Right ventricle myocardium inferior (tissue), 1 donor: ENCODE data around the gene IL34. TPM values are rescaled to one million over a fixed set of nuclear protein-coding genes. Genes with fewer than 3 reads are reported as not detected.
"Not testable (repeated sequence)": the region's sequence is repeated elsewhere in the genome, so short reads cannot be mapped to it uniquely, and the experiment has no call there.

Source experiments
- ATAC-seq: fragments of 200-7000 bp; cut with Tn5 transposase; one replicate; pipeline ENCODE4 v1.9.1; 2020; ENCODE audit warnings: mild to moderate bottlenecking, moderate library complexity
- DNase-seq: peaks from one replicate; pipeline ENCODE4 v3.0.0; 2021; ENCODE audit errors: missing footprints
- intact Hi-C: fragments of 100-400 bp; cut with DNase I; formaldehyde crosslinking; loops from one replicate; pipeline ENCODE4 v1.11.0; 2022
- total RNA-seq: library from RNA; stranded (reverse); fragmentation: NEBNext Ultra II Directional; extraction: Animal tissue kit (Norgen Biotek cat#: 25700); gene quantifications from one replicate; pipeline ENCODE4 v1.2.1, GENCODE V29; 2021
- donor health status: DM: no; HTN: yes; CAD: no; lungs with severe emphysema.

Gene IL34
- total RNA-seq, 1 donor from 2014 or later, result 2.0 TPM

DNA sequence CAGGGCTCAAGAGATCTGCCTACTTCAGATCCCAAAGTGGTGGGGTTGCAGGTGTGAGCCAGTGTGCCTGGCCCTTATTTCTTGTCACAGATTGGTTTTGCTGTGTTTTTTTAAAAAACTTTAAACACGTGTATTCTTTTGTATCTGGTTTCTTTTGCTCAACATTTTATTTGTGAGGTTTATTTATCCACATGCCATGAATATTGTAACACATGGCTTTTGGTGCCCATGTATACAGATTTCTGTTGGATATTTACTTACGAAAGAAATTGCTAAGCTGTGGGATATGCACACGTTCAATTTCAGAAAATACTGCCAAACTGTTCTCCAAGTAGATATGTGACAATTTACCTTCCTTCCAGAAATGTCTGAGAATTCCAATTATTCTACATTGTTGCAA, 18.7 kb upstream of the IL34 start:
- DNase-seq, result no peak
- intact Hi-C loops, result no loop called here
- ATAC-seq, result no peak

DNA sequence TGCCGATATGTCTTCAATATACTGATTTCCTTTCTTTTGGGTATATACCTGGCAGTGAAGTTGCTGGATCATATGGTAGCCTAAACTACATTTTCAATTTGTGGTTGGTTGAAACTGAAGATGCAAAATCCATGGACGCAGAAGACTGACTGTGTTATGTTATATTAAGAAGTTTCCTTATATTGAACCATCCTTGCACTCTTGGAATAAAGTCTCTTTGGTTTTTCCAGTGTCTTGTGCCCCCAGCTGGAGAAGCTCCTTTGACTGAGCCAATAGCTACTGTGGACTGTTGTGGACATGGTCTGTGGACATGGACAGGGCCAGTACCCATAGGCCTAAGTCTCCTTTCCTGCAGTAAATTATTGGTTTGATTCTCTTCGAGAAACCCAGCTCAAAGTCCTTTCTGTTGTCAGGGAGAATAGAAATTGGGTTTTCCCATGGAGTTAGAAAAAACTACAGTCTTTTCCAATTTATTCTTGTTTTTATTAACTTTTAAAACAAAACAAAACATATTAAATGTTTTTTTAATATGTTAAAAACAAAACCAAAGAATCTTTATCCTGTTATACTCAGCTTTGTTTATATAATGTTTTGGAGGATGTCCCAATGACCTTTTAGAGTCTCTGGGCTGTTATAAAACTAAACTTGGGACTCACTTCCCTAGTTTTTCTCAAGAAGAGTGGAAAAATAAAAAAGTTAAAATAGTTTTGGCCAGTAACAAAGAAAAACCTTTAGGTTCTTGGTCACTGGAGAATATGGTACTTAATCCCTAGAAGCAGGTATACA, 15.2 kb upstream of the IL34 start:
- intact Hi-C loops, result no loop called here
- ATAC-seq (no peak), DNase-seq (no peak)

GRCh38 chr16:70632273-70632672, 14.1 kb upstream of the IL34 start:
- ATAC-seq (no peak), DNase-seq (no peak)
- intact Hi-C loops, result no loop called here

DNA sequence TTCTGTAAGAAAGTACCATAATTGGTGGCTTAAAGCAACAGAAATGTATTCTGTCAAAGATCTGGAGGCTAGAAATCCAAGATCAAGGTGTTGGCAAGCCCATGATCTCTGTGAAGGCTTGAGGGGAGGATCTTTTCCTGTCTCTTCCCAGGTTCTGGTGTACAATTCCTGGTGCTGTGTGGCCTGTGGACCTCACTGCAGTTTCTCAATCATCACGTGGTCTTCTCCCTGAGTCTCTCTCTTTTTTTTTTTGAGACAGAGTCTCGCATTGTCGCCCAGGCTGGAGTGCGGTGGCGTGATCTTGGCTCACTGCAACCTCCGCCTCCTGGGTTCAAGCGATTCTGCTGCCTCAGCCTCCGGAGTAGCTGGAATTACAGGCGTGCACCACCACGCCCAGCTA, 12.7 kb upstream of the IL34 start:
- DNase-seq, intact Hi-C loops, ATAC-seq: not testable (repeated sequence)

- intact Hi-C loops, result no loop called here
- no peak for ATAC-seq
- no peak for DNase-seq
Observed at GRCh38 chr16:70634861-70635260, 11.5 kb upstream of the IL34 start.

DNA sequence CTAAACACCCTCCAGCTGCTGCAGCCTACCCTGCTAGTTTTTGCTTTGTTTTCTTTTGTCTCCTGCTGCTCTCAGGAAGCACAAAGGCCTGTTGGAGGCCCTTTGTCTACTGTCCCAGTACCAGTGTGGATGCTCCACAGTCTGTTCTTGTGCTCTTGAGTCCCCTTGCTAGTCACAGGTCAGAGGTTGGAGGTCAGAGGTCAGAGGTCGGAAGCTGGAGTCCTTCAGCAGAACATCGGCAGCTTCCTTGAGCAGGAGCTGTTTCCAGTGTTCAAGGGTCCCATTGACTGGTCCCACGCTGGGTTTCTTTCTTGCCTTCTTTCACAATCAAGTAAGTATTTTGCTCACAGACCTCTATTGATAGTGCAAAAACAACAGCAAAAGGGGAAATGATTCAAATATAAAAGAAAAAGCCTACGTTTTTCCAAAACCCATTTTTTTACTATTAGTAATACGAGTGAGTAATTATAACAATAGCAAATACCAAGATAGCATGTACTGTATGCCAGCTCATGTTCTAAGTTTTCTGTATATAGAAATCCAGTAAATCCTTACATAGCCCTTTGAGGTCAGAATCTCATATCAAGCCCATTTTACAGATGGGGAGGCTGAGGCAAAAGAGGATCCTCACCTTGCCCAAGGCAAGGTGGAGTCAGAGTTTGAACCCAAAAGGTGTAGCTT, 10.9 kb upstream of the IL34 start:
- DNase-seq (no peak), ATAC-seq (no peak)
- intact Hi-C loops, result no loop called here

DNA sequence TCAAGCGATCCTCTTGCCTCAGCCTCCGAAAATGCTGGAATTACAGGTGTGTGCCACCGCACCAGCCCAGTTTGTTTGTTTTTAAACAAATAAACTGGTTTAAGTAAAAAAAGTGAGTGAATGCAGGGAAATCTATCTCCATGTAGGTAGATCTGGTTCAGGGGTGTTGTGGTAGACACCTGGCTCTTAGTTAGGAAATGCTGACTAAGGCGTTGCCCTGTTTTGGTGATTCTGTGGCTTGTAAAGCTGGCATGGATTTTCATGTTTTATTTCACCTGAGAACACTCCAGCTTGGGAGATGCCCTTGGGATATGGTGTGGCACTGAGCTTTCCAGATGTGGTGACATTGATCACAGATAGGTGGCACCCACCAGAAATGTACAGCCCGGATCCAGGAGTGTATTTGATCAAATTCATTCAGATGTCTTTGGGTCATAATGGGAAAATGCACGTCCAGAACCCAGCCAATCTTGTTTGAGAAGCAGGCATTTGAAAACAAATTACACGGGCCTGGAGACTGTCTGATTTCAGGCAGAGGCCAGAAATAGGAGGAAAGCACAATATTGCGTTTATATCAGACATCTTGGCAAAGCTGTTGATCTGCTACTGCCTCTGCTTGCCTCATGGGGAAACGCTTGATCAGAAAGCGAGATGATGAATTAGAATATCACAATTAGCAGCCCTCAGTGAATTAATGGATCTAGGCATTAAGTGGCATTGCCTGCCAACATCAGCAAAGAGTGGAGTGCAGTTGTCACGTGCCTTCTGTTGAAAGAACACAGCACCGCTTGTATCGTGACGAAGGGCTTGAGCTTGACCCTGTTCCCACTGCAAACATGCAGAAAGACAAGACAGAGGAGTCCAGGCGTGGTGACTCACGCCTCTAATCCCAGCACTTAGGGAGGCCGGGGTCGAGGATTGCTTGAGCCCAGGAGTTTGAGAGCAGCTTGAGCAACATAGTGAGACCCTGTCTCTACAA, 7.3 kb upstream of the IL34 start:
- peak; percentile 63 for ATAC-seq
- DNase-seq, result no peak
- intact Hi-C loops, result no loop called here

DNA sequence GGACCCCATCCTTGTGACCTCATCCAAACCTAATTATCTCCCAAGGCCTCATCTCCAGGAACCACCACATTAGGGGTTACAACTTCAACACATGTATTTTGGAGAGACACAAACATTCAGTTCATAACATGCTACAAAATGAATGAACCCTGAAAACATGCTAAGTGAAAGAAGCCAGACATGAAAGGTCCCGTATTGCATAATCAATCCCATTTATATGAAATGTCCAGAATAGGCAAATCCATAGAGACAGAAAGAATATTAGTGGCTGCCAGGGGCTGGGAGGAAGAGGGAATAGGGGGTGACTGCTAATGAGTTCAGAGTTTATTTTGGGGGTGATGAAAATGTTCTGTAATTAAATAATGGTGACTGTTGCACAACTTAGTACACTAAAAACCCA, 3.7 kb upstream of the IL34 start:
- ATAC-seq (no peak), DNase-seq (no peak)
- intact Hi-C loops, result no loop called here

- DNase-seq, intact Hi-C loops, ATAC-seq: not testable (repeated sequence)
Observed at GRCh38 chr16:70643264-70643663, 3.1 kb upstream of the IL34 start.

- ATAC-seq (no peak), DNase-seq (no peak)
- intact Hi-C loops, result no loop called here
Observed at GRCh38 chr16:70644763-70645597, 1.4 kb upstream of the IL34 start.

DNA sequence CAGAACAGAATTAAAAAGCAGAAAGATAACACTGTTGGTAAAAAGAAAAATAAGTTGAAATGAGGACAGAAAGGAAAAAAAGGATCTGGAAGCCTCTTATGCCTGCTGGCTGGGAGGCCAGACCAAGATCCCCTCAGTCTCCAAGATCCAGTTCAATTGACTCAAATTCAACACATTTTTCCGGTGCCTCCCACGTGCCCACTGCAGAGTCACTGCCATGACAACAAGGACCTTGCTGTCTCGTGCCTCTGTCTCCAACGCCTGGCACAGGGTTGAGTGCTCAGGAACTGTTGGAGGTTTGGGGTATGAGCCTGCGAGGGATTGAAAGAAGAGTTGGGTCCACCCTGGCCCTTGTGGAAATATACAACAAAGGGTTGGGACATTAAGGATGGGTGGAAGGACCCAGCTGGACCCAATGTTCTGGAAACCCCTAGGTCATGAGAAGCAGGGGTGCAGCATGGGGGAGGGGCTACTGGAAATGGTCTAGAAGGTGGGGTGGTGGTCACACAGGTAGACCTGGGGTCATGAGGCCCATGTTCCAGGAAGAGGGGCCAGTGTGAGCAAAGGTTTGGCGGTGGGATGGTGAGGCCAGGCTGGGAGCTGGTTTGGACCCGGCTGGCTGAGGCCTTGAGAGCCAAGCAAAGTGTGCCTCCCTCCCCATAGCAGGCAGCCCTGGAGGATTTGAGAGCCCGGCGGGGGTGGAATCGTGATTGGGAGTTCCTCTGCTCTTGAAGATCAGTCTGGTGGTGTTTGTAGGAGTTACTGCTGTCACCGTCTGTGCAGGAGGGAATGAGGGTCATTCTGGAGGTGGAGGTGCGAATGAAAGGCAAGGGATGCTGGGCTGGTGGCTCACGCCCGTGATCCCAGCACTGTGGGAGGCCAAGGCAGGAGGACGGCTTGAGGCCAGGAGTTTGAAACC, 1.3 kb downstream of the IL34 start:
- DNase-seq (no peak), ATAC-seq (no peak)
- intact Hi-C loops, result no loop called here

DNA sequence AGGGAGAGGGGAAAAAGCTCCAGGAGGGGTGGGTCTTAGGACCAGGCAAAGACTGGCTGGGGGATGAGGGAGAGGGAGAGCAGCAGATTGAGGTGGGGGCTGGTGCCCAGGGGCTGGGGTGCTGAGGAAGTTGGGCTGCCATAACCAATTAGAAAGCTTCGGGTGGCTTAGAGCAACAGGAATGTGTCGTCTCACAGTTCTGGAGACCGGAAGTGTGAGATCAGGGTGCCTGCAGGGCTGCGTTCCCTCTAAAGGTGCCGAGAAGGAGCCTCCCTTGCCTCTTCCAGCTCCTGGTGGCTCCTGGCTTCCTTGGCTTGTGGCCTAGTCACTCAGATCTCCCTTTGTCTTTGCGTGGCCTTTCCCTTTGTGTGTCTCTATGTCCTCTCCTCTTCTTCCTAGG, 2.2 kb downstream of the IL34 start:
- no peak for ATAC-seq
- intact Hi-C loops, result no loop called here

GRCh38 chr16:70649300-70649699, 2.9 kb downstream of the IL34 start:
- no peak for ATAC-seq
- no peak for DNase-seq
- intact Hi-C loops, result no loop called here

More for the DNA sequence above, 2.2 kb downstream of the IL34 start:
- no peak for DNase-seq

- intact Hi-C loops, result loop anchor here (5.0 kb wide), 1 partner anchor 78 kb away; no protein-coding TSS in a partner anchor
- no peak for ATAC-seq
- no peak for DNase-seq
Observed at GRCh38 chr16:70650216-70650615, 3.9 kb downstream of the IL34 start.

DNA sequence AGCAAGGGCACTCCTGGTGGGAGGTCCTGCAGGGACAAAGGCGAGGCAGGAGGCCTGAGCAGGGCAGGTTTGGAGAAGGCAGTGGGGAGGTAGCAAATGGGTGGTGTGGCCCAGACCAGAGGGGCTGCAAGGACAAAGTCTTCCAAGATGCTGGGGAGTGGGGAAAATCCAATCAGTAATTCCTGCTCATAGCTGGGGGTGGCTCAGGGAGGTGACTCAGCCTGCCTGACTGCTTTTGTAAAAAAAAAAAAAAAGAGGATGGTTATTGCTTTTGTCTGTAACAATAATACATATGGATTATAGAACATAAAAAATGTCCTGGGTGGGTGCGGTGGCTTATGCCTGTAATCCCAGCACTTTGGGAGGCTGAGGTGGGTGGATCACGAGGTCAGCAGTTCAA, 5.2 kb downstream of the IL34 start:
- ATAC-seq (no peak), DNase-seq (no peak)
- intact Hi-C loops, result loop anchor here (5.0 kb wide), 1 partner anchor 79 kb away; no protein-coding TSS in a partner anchor

DNA sequence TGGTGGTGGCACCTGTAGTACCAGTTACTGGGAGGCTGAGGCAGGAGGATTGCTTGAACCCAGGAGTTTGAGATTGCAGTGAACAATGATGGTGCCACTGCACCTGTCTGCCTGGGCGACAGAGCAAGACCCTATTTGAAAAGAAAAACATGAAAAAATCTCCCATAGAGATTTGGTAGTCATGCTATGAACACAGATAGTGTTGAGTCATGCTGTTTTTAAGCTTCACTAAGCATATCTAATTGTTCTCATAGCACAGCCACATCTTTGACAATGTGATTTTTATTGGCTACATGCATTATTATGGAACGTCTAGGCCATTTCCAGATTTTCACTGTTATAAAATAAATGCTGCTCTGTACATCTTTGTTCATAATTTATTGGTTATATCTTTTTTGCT, 6.0 kb downstream of the IL34 start:
- intact Hi-C loops, result loop anchor here (2.0 to 5.0 kb wide), 3 partner anchors 80 to 322 kb away; no protein-coding TSS in a partner anchor
- DNase-seq (no peak), ATAC-seq (no peak)

DNA sequence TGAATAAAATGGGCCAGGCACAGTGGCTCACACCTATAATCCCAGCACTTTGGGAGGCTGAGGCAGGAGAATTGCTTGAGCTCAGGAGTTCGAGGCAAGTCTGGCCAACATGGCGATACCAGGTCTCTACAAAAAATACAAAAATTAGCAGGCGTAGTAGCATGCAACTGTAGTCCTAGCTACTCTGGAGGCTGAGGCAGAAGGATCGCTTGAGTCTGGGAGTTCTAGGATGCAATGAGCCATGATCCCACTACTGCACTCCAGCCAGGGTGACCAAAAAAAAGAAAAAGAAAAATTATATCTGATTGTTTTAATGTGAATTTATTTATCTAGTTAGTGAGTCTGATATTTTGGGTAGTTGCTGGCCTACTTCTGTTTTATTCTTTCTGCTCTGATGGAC, 7.0 kb downstream of the IL34 start:
- DNase-seq (no peak), ATAC-seq (no peak)
- intact Hi-C loops, result loop anchor here (2.0 to 5.0 kb wide), 3 partner anchors 81 to 323 kb away; no protein-coding TSS in a partner anchor
